ENCODE measurements around the gene LCNL1. TPM values are rescaled to one million over a fixed set of nuclear protein-coding genes. Genes with fewer than 3 reads are reported as not detected.

Gene LCNL1
- total and polyA plus RNA-seq, 2 donors (not counting 1 experiment from before 2014, with no cell fraction given) = not detected

GRCh38 chr9:136963751-136964150, 19.0 kb upstream of the LCNL1 start:
- no peak for DNase-seq

More at GRCh38 chr9:136963751-136964150, 19.0 kb upstream of the LCNL1 start:
- no peak overlapping the region for H2AFZ ChIP-seq (ENCODE audit: insufficient read depth, low read depth, low read length, poor library complexity, severe bottlenecking)
- no peaks in the 10 kb centered on the region for H4K20me1 ChIP-seq (ENCODE audit: control insufficient read depth, insufficient read depth, low read length, poor library complexity, severe bottlenecking)
- Mint-ChIP-seq H3K4me3 (no peak overlapping the region), H3K9me3 (ENCODE audit: insufficient read depth) (no peaks in the 10 kb centered on the region), H3K27ac (no peak overlapping the region), H3K27me3 (peaks cover 5% of the 10 kb centered on the region), H3K4me1 (peaks cover 11% of the 10 kb centered on the region)
- no peak for TF ChIP-seq CTCF (IDR thresholded peaks at IDR 0.05)
- no peak for TF ChIP-seq EZH2 (IDR thresholded peaks at IDR 0.05; ENCODE audit: borderline replicate concordance, insufficient read depth, low read depth, low read length, poor library complexity, severe bottlenecking)
- H3K4me2 ChIP-seq (replicated peaks; ENCODE audit: low read depth, low read length, poor library complexity, severe bottlenecking) = no peak overlapping the region
- H3K4me3 ChIP-seq (ENCODE audit: control extremely low read depth in 1 of 5, extremely low read depth in 1 of 5, insufficient read depth in 1 of 5, low read depth in 2 of 5, low read length in 4 of 5) = no peak overlapping the region
- no peak overlapping the region for H3K9ac ChIP-seq (ENCODE audit: low read length)
- no peak overlapping the region for H3K27ac ChIP-seq (ENCODE audit: low read length in 2 of 2)
- 91% methylated on average over 6 of the region's 12 CpGs for WGBS (ENCODE audit: insufficient coverage)
- H3K9me3 ChIP-seq (ENCODE audit: control extremely low read depth in 1 of 3, control insufficient read depth in 2 of 3, insufficient read depth in 1 of 3, low read length in 2 of 3) = peaks cover 0 to 2% (median 0%) of the 10 kb centered on the region in 3 donors
- intact Hi-C loops (cut with micrococcal nuclease) = no loop called here
- CTCF ChIA-PET = no interaction called here
- peaks cover 0 to 7% (median under 1%) of the 10 kb centered on the region in 4 experiments for H3K27me3 ChIP-seq (replicated peaks in 1 of 4; ENCODE audit: control extremely low read depth in 1 of 4, control insufficient read depth in 3 of 4, insufficient read depth in 4 of 4, low read length in 3 of 4)
- no peaks in the 10 kb centered on the region for H3K79me2 ChIP-seq (ENCODE audit: control insufficient read depth, insufficient read depth, low read length)
- H3K4me1 ChIP-seq (ENCODE audit: control insufficient read depth in 2 of 2, insufficient read depth in 2 of 2, low read length in 2 of 2) = peaks cover 5 to 10% of the 10 kb centered on the region in 2 donors
- no peaks in the 10 kb centered on the region for H3K36me3 ChIP-seq (replicated peaks in 1 of 2; ENCODE audit: control extremely low read depth in 1 of 2, control insufficient read depth in 1 of 2, extremely low read depth in 1 of 2, insufficient read depth in 2 of 2, low read length in 1 of 2)
- ATAC-seq (ENCODE audit: low read depth) = no peak
- POLR2A ChIA-PET = no interaction called here
